ENCODE data around the gene TXLNB.

DNA sequence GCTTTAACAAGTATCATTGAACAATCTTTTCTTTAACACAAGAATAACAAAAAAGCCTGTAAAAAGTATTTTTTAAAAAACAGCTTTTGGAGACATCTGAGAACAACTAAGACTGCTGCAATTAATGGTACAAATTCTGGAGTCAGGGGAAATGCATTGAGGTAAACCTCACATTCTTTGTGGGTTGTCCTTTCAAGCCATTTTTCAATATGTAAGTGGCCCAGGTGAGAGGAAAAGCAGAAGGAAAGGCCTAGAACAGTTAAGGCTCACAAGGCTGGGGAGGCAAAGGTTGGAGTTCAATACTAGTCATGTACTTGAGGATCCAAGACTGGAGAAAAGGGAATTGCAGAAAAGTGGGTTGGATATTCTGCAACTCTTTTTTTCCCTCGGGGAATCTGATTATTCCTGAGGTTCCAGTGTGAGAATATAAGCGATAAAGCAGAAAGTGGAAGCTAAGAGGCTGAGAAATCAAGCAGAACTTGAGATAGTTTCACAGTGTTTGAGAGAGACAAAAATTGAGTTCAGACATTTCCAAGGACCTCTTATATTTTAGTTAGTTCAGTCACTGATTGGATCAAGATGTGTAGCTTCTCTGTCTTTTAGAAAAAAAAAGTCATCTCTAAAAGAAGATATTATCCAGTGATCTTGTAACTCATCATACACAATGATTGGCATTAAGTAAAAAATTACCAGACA, 25.0 kb upstream of the TXLNB start:
- TF ChIP-seq, protein P1, sequence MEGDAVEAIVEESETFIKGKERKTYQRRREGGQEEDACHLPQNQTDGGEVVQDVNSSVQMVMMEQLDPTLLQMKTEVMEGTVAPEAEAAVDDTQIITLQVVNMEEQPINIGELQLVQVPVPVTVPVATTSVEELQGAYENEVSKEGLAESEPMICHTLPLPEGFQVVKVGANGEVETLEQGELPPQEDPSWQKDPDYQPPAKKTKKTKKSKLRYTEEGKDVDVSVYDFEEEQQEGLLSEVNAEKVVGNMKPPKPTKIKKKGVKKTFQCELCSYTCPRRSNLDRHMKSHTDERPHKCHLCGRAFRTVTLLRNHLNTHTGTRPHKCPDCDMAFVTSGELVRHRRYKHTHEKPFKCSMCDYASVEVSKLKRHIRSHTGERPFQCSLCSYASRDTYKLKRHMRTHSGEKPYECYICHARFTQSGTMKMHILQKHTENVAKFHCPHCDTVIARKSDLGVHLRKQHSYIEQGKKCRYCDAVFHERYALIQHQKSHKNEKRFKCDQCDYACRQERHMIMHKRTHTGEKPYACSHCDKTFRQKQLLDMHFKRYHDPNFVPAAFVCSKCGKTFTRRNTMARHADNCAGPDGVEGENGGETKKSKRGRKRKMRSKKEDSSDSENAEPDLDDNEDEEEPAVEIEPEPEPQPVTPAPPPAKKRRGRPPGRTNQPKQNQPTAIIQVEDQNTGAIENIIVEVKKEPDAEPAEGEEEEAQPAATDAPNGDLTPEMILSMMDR (IDR thresholded peaks at IDR 0.05 in 8 of 11, conservative IDR thresholded peaks at IDR 0.05 in 3 of 11) = no peak
- no peak for TF ChIP-seq POLR2A (IDR thresholded peaks at IDR 0.05)

Data from spleen (tissue), 7 donors.